ENCODE results near the gene RELL1.
A peak's percentile ranks its signal among the peaks of the same experiment; 100 is the strongest.

The RELL1 gene

GRCh38 chr4:37651781-37652377, 34.3 kb downstream of the RELL1 start:
- TF ChIP-seq CTCF (IDR thresholded peaks at IDR 0.05) = no peak
- Histone ChIP-seq H3K4me1 (ENCODE audit: control insufficient read depth in 1 of 2, insufficient read depth in 1 of 2, low read depth in 1 of 2, low read length in 1 of 2) (peaks cover 6 to 17% of the 10 kb centered on the region in 2 experiments), H3K9me3 (no peaks in the 10 kb centered on the region), H3K36me3 (peaks cover 39% of the 10 kb centered on the region), H3K27me3 (no peaks in the 10 kb centered on the region), H3K4me3 (ENCODE audit: low read depth in 1 of 2, low read length in 1 of 2) (no peak overlapping the region), H3K27ac (no peak overlapping the region)

GRCh38 chr4:37650481-37650880, 35.7 kb downstream of the RELL1 start:
- H3K36me3 ChIP-seq = peaks cover 47% of the 10 kb centered on the region
- H3K4me3 ChIP-seq (ENCODE audit: low read depth in 1 of 2, low read length in 1 of 2) = no peak overlapping the region
- no peaks in the 10 kb centered on the region for H3K27me3 ChIP-seq
- no peak for TF ChIP-seq CTCF (IDR thresholded peaks at IDR 0.05)
- H3K4me1 ChIP-seq (ENCODE audit: control insufficient read depth in 1 of 2, insufficient read depth in 1 of 2, low read depth in 1 of 2, low read length in 1 of 2) = peaks cover 6 to 17% of the 10 kb centered on the region in 2 experiments
- no peaks in the 10 kb centered on the region for H3K9me3 ChIP-seq
- H3K27ac ChIP-seq = peak overlapping the region; percentile 3

GRCh38 chr4:37649268-37649667, 36.9 kb downstream of the RELL1 start:
- Histone ChIP-seq H3K9me3 (no peaks in the 10 kb centered on the region), H3K36me3 (peaks cover 58% of the 10 kb centered on the region), H3K27ac (peak overlapping the region; percentile 12), H3K27me3 (no peaks in the 10 kb centered on the region), H3K4me3 (ENCODE audit: low read depth in 1 of 2, low read length in 1 of 2) (no peak overlapping the region), H3K4me1 (ENCODE audit: control insufficient read depth in 1 of 2, insufficient read depth in 1 of 2, low read depth in 1 of 2, low read length in 1 of 2) (peaks cover 6 to 17% of the 10 kb centered on the region in 2 experiments)
- no peak for TF ChIP-seq CTCF (IDR thresholded peaks at IDR 0.05)

GRCh38 chr4:37648084-37648817, 37.9 kb downstream of the RELL1 start:
- TF ChIP-seq CTCF (IDR thresholded peaks at IDR 0.05) = no peak
- no peaks in the 10 kb centered on the region for H3K27me3 ChIP-seq
- H3K27ac ChIP-seq = peak overlapping the region; percentile 59
- H3K4me1 ChIP-seq (ENCODE audit: control insufficient read depth in 1 of 2, insufficient read depth in 1 of 2, low read depth in 1 of 2, low read length in 1 of 2) = peaks cover 6 to 7% of the 10 kb centered on the region in 2 experiments
- no peaks in the 10 kb centered on the region for H3K9me3 ChIP-seq
- peaks cover 62% of the 10 kb centered on the region for H3K36me3 ChIP-seq
- no peak overlapping the region for H3K4me3 ChIP-seq (ENCODE audit: low read depth in 1 of 2, low read length in 1 of 2)

- H3K4me3 ChIP-seq (ENCODE audit: low read depth in 1 of 2, low read length in 1 of 2) = no peak overlapping the region
- peaks cover 77% of the 10 kb centered on the region for H3K36me3 ChIP-seq
- peak overlapping the region; percentile 28 for H3K27ac ChIP-seq
- H3K27me3 ChIP-seq = no peaks in the 10 kb centered on the region
- peaks cover 6 to 11% of the 10 kb centered on the region in 2 experiments for H3K4me1 ChIP-seq (ENCODE audit: control insufficient read depth in 1 of 2, insufficient read depth in 1 of 2, low read depth in 1 of 2, low read length in 1 of 2)
- H3K9me3 ChIP-seq = no peaks in the 10 kb centered on the region
- no peak for TF ChIP-seq CTCF (IDR thresholded peaks at IDR 0.05)
Measured at GRCh38 chr4:37646247-37646646, 39.9 kb downstream of the RELL1 start.
